ENCODE data around the gene ADK.
"Not testable (repeated sequence)": the region's sequence is repeated elsewhere in the genome, so short reads cannot be mapped to it uniquely, and the experiment has no call there.

Gene ADK

DNA sequence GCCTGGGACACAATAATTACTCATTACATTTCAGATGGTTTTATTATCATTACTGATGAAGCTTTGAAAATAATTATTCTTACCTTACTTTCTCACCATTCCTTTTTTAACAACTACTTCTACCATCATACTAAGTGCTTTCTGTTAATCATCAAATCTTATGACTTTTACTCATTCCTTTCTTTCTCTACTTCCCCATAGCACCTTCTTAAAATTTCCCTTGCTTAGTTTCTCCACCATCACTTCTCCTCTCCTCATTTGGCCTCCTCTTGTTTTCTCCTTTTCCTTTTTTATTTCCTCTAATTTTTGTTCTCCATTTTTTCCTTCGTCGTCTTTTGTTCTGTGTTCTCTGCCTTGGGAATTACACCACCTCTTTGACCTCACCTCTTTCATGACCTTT, 372.2 kb downstream of the ADK start:
- H3K27me3 ChIP-seq: no peaks in the 10 kb centered on the region
- TF ChIP-seq CTCF (IDR thresholded peaks at IDR 0.05): no peak
- DNase-seq: no peak
- H3K4me1 ChIP-seq: no peaks in the 10 kb centered on the region
- H3K4me3 ChIP-seq: no peak overlapping the region
- no peaks in the 10 kb centered on the region for H3K36me3 ChIP-seq
- H3K9me3 ChIP-seq: no peaks in the 10 kb centered on the region
- intact Hi-C loops (cut with DNase I; ENCODE audit: low total_unique reads): no loop called here
- H3K27ac ChIP-seq: no peak overlapping the region

- H3K9me3 ChIP-seq: no peaks in the 10 kb centered on the region
- intact Hi-C loops (cut with DNase I; ENCODE audit: low total_unique reads): no loop called here
- no peak overlapping the region for H3K4me3 ChIP-seq
- H3K4me1 ChIP-seq: no peaks in the 10 kb centered on the region
- no peaks in the 10 kb centered on the region for H3K27me3 ChIP-seq
- no peak for DNase-seq
- no peak overlapping the region for H3K27ac ChIP-seq
- no peaks in the 10 kb centered on the region for H3K36me3 ChIP-seq
- no peak for TF ChIP-seq CTCF (IDR thresholded peaks at IDR 0.05)
Observed at GRCh38 chr10:74525885-74526284, 374.9 kb downstream of the ADK start.

DNA sequence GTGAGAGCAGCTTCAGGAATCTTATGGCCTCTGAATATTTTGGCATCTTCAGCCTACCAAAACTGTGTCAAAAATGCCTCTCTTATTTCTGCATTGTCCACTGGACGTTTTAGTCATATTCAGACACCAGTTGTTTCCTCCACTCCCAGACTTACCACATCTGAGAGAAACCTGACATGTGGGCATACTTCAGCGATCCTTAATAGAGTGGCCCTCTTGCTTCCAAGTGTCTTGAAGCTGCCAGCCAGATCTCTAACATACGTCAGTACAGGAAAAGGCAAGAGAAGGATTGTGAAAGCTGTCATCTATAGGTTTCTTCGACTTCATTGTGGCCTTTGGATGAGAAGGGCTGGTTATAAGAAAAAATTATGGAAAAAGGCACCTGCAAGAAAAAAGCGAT, 376.6 kb downstream of the ADK start:
- H3K27ac ChIP-seq; H3K36me3 ChIP-seq; H3K4me3 ChIP-seq; DNase-seq; H3K9me3 ChIP-seq; intact Hi-C loops (cut with DNase I; ENCODE audit: low total_unique reads); H3K27me3 ChIP-seq; H3K4me1 ChIP-seq: not testable (repeated sequence)

DNA sequence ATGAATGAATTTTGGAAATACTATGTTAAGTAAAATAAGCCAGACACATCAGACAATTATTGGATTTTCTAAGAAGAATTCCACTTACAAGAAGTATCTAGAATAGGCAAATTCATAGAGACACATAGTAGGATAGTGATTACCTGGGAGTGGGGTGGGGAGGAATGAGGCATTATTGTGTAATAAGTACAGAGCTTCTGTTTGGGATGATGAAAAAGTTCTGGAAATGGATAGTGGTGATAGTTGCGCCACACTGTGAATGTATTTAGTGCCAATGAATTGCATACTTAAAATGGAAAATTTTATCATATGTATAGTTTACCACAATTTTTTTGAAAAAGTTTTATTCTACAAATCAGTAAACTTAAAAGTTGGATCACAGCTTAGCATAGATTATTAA, 378.2 kb downstream of the ADK start:
- DNase-seq: no peak
- no peak overlapping the region for H3K4me3 ChIP-seq
- intact Hi-C loops (cut with DNase I; ENCODE audit: low total_unique reads): no loop called here
- H3K4me1 ChIP-seq: no peaks in the 10 kb centered on the region
- no peaks in the 10 kb centered on the region for H3K9me3 ChIP-seq
- no peaks in the 10 kb centered on the region for H3K36me3 ChIP-seq
- no peaks in the 10 kb centered on the region for H3K27me3 ChIP-seq
- no peak overlapping the region for H3K27ac ChIP-seq
- TF ChIP-seq CTCF (IDR thresholded peaks at IDR 0.05): no peak

- Histone ChIP-seq H3K27me3 (no peaks in the 10 kb centered on the region), H3K4me1 (no peaks in the 10 kb centered on the region), H3K9me3 (no peaks in the 10 kb centered on the region), H3K36me3 (no peaks in the 10 kb centered on the region), H3K27ac (no peak overlapping the region), H3K4me3 (no peak overlapping the region)
- DNase-seq: no peak
- TF ChIP-seq CTCF (IDR thresholded peaks at IDR 0.05): no peak
- intact Hi-C loops (cut with DNase I; ENCODE audit: low total_unique reads): no loop called here
Observed at GRCh38 chr10:74530981-74531380, 380.0 kb downstream of the ADK start.

GRCh38 chr10:74539317-74539716, 388.3 kb downstream of the ADK start:
- DNase-seq: no peak
- H3K4me1 ChIP-seq: no peaks in the 10 kb centered on the region
- H3K9me3 ChIP-seq: no peaks in the 10 kb centered on the region
- H3K27me3 ChIP-seq: no peaks in the 10 kb centered on the region
- no peaks in the 10 kb centered on the region for H3K36me3 ChIP-seq
- TF ChIP-seq CTCF (IDR thresholded peaks at IDR 0.05): no peak
- H3K4me3 ChIP-seq: no peak overlapping the region
- H3K27ac ChIP-seq: no peak overlapping the region
- intact Hi-C loops (cut with DNase I; ENCODE audit: low total_unique reads): no loop called here
